Measurements from ENCODE around the gene ZNF488.

Gene ZNF488

DNA sequence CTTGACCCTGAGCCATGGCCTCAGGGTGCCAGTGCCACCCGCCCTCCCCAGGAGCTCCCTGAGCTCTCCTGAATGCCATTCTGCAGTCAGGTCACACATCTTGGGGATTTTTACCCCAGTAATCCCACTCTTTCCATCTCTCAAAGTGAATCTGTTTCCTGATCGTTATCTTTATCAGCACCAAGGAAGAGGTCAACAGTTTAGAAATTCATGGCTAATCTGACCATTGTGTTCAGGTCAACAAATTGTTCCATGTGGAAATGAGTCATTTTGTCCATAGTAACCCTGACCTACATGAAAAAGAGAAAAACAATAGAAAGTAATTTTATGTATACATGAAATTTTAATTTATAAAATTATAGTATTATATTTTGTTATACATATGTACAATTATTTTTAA is 28.8 kb upstream of the ZNF488 start:
- Histone ChIP-seq H3K36me3 (ENCODE audit: insufficient read depth, low read length) (no peaks in the 10 kb centered on the region), H3K9me3 (ENCODE audit: low read depth, low read length) (no peaks in the 10 kb centered on the region), H3K4me3 (no peak overlapping the region), H3K9ac (ENCODE audit: insufficient read length) (no peak overlapping the region), H3K27ac (no peak overlapping the region)
- TF ChIP-seq EZH2 (IDR thresholded peaks at IDR 0.05), result no peak
- TF ChIP-seq FOXP2 (optimal IDR thresholded peaks at IDR 0.05; ENCODE audit: control extremely low read depth, extremely low read length, insufficient read depth), result no peak
- TF ChIP-seq POLR2AphosphoS5 (IDR thresholded peaks at IDR 0.05; ENCODE audit: borderline replicate concordance, low read depth, low read length), result no peak
- no peak for DNase-seq (ENCODE audit: low read depth, low spot score)

DNA sequence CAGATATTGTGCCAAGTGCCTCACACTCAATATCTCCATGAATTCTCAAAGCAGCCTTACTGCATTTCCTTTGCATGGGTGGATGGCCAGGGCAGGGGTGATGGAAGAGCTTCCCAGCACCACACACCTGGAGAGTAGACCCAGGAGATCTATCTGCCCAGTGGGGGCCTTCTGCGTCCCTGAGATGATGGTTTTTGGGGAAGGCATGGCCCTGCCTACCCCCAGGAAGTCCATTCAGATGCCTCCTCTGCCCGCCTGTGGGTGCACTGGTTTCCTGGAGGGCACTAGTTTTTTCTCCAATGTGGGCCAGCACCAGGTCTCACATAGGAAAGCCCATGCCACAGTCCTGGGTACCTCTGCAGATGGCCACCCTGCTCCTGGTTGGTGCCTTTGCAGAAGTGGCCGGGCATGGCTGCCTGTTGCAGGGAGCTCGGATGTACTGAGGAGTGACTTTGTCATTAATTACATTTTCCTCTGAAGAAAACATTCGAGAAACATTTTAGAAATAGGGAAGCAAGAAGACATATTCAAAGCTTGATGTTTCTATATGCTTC is 28.2 kb upstream of the ZNF488 start:
- TF ChIP-seq FOXP2 (optimal IDR thresholded peaks at IDR 0.05; ENCODE audit: control extremely low read depth, extremely low read length, insufficient read depth) (no peak), EZH2 (IDR thresholded peaks at IDR 0.05) (no peak)
- DNase-seq (ENCODE audit: low read depth, low spot score), result no peak
- no peak overlapping the region for H3K4me3 ChIP-seq

DNA sequence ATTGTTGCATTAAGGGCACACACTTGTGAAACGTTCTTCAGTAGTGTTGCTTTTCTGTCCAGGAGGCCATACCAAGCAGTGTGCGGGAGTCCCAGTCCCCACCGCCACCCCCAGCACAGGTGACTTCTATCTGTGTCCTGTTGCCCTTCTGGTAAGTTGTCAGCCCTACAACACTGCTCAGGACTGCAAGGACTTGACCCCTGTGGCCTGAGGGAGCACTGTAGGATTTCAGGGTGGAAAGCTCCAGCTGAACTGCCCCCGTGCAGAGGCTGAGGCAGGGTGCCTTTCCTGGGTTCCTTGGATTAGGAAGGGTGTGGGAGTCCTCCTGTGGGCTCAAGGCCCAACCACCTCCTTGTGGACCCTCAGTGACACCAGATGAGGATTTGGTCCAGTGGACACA is 26.8 kb upstream of the ZNF488 start:
- Histone ChIP-seq H3K4me3 (no peak overlapping the region), H3K27ac (no peak overlapping the region), H3K36me3 (ENCODE audit: insufficient read depth, low read length) (no peaks in the 10 kb centered on the region), H3K9ac (ENCODE audit: insufficient read length) (no peak overlapping the region), H3K9me3 (ENCODE audit: low read depth, low read length) (no peaks in the 10 kb centered on the region)
- no peak for DNase-seq (ENCODE audit: low read depth, low spot score)
- TF ChIP-seq POLR2AphosphoS5 (IDR thresholded peaks at IDR 0.05; ENCODE audit: borderline replicate concordance, low read depth, low read length) (no peak), EZH2 (IDR thresholded peaks at IDR 0.05) (no peak), FOXP2 (optimal IDR thresholded peaks at IDR 0.05; ENCODE audit: control extremely low read depth, extremely low read length, insufficient read depth) (no peak)

More for the DNA sequence above, 28.2 kb upstream of the ZNF488 start:
- Histone ChIP-seq H3K36me3 (ENCODE audit: insufficient read depth, low read length) (no peaks in the 10 kb centered on the region), H3K9me3 (ENCODE audit: low read depth, low read length) (no peaks in the 10 kb centered on the region), H3K9ac (ENCODE audit: insufficient read length) (no peak overlapping the region), H3K27ac (no peak overlapping the region)

DNA sequence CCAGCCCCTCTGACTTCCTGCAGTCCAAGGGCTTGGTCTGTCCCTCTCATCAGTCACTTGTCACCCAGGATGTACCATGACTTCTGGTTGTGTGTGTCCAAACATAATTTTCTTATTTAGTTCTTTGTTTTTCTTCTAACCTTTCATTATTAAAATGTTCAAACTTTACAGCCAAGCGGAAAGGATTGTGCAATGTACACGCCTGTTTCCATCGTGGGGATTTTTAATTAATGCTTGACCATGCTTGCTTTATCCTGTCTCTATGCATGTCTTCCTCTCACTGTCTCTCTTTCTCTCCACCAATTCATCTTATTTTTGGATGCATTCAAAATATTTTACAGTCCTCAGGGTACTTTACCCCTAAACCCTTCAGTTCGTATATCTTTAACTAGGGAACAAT is 26.2 kb upstream of the ZNF488 start:
- no peak overlapping the region for H3K9ac ChIP-seq (ENCODE audit: insufficient read length)
- H3K27ac ChIP-seq, result no peak overlapping the region
- no peaks in the 10 kb centered on the region for H3K36me3 ChIP-seq (ENCODE audit: insufficient read depth, low read length)
- no peak for DNase-seq (ENCODE audit: low read depth, low spot score)
- TF ChIP-seq EZH2 (IDR thresholded peaks at IDR 0.05), result no peak
- TF ChIP-seq FOXP2 (optimal IDR thresholded peaks at IDR 0.05; ENCODE audit: control extremely low read depth, extremely low read length, insufficient read depth), result no peak
- no peak for TF ChIP-seq POLR2AphosphoS5 (IDR thresholded peaks at IDR 0.05; ENCODE audit: borderline replicate concordance, low read depth, low read length)
- H3K4me3 ChIP-seq, result no peak overlapping the region
- H3K9me3 ChIP-seq (ENCODE audit: low read depth, low read length), result no peaks in the 10 kb centered on the region

DNA sequence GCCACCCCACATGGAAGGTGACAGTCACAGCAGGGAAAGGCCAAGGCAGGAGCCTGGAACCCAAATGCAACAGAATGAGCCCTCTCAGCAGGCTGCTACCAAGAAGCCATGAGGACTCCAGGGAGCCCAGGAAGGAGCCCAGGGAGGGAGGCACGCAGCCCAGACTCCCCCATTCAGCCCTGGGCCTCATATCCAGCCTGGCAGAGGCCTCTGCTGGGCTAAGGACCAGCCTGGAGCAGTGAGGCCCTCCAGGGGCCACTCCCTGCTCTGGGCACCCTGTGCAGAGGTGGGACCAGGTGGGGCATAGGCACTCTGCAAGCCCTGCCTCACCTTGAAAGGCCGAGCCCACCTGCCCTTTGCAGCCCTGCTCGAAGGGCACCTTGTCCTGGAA is 25.8 kb upstream of the ZNF488 start:
- Histone ChIP-seq H3K27ac (no peak overlapping the region), H3K9ac (ENCODE audit: insufficient read length) (no peak overlapping the region), H3K9me3 (ENCODE audit: low read depth, low read length) (no peaks in the 10 kb centered on the region), H3K36me3 (ENCODE audit: insufficient read depth, low read length) (no peaks in the 10 kb centered on the region), H3K4me3 (no peak overlapping the region)
- no peak for DNase-seq (ENCODE audit: low read depth, low spot score)
- TF ChIP-seq POLR2AphosphoS5 (IDR thresholded peaks at IDR 0.05; ENCODE audit: borderline replicate concordance, low read depth, low read length), result no peak
- TF ChIP-seq EZH2 (IDR thresholded peaks at IDR 0.05), result no peak
- TF ChIP-seq FOXP2 (optimal IDR thresholded peaks at IDR 0.05; ENCODE audit: control extremely low read depth, extremely low read length, insufficient read depth), result no peak

DNA sequence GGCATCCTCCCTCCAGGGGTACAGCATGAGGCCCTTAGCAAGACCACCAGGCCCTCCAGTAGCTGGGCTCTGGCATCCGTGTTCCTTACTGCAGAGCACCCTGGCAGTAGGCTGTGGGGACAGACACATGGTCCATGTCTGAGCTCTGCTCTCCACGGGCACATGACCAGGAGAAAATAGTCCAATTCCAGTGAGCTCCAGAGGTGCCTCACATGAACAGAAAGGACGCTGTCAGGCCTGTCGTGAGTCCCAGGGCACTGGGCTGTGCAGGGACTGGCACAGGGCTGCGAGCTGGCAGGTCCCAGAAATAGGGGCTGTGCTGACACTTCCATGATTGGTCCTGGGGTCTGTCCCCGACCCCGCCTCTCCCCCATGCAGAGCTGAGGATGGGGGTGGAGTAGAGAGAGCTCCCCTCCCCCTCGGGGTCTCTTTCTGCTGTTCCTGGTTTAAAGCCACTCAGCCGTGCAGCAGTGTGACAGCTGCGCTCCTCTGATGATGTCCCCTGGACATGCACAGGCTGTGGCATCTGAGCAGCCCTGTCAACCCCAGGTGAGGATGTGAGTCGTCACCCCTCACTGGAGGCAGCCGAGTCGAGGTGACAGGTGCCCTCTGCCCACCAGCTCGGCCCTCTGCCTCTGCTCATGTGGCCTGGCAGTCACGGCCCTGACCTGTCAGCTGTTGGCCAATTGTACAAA is 25.2 kb upstream of the ZNF488 start:
- H3K9ac ChIP-seq (ENCODE audit: insufficient read length), result no peak overlapping the region
- TF ChIP-seq EZH2 (IDR thresholded peaks at IDR 0.05) (no peak), FOXP2 (optimal IDR thresholded peaks at IDR 0.05; ENCODE audit: control extremely low read depth, extremely low read length, insufficient read depth) (no peak), POLR2AphosphoS5 (IDR thresholded peaks at IDR 0.05; ENCODE audit: borderline replicate concordance, low read depth, low read length) (no peak)
- no peak overlapping the region for H3K27ac ChIP-seq
- DNase-seq (ENCODE audit: low read depth, low spot score), result no peak
- H3K36me3 ChIP-seq (ENCODE audit: insufficient read depth, low read length), result no peaks in the 10 kb centered on the region
- no peak overlapping the region for H3K4me3 ChIP-seq
- H3K9me3 ChIP-seq (ENCODE audit: low read depth, low read length), result no peaks in the 10 kb centered on the region

DNA sequence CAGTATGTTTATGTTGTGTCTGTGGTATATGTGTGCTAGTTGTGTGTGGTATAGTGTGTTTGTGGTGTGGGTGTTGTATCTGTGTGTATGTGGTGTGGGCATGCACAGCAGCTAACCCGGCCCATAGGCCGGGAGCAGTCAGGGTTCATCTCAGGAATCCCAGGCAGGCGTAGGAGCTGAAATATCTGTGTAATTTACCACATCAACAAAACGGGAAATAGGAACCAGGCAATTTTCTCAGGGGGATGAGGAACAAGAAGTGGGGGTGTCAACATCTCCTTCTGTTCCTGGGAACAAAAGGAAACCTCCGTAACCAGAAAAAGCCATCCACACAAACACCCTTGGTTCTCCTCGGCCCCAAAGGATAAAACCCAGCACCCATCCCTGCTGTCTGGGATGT is 24.5 kb upstream of the ZNF488 start:
- no peak for TF ChIP-seq EZH2 (IDR thresholded peaks at IDR 0.05)
- TF ChIP-seq POLR2AphosphoS5 (IDR thresholded peaks at IDR 0.05; ENCODE audit: borderline replicate concordance, low read depth, low read length), result no peak
- Histone ChIP-seq H3K36me3 (ENCODE audit: insufficient read depth, low read length) (no peaks in the 10 kb centered on the region), H3K9me3 (ENCODE audit: low read depth, low read length) (no peaks in the 10 kb centered on the region), H3K9ac (ENCODE audit: insufficient read length) (no peak overlapping the region), H3K27ac (no peak overlapping the region), H3K4me3 (no peak overlapping the region)
- DNase-seq (ENCODE audit: low read depth, low spot score), result no peak

DNA sequence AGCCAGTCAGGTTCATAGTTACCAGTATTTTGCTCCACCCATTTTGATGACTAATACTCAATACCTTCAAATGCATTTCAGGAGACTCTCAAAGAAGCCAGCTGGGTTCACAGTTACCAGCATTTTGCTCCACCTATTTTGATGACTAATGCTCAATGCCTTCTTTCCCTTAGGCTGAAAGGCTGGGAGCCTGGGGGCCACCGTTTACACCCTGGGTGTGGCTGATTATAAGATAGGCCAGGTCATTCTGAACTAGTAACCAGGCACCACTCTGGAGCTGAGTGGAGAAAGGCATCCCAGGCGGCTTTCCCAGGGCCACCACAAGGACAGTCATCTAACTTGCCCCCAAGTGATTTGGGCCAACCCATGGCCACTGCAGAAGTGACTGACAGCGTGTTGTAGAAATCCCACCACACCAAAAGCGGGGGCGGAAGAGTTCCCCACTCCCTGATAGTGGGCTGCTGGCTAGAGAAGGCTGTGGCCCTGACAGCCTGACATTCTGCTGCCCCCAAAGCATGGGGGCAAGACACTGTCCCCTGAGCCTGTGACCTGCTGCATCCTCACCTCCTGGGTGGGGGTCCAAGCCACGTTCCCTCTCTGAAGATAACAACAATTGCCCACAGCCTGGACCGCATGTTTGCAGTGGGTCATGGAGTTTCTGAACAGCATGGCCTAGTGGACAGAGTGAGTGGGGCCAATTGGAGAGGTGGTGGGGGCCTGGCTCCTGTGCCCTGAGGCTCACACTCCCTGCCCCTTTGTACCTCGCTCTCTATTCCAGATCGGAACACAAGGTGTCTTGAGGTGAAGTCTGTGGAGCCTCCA is 23.0 kb upstream of the ZNF488 start:
- Histone ChIP-seq H3K9ac (ENCODE audit: insufficient read length) (no peak overlapping the region), H3K36me3 (ENCODE audit: insufficient read depth, low read length) (no peaks in the 10 kb centered on the region), H3K27ac (no peak overlapping the region), H3K4me3 (no peak overlapping the region), H3K9me3 (ENCODE audit: low read depth, low read length) (no peaks in the 10 kb centered on the region)
- TF ChIP-seq FOXP2 (optimal IDR thresholded peaks at IDR 0.05; ENCODE audit: control extremely low read depth, extremely low read length, insufficient read depth), result no peak
- TF ChIP-seq POLR2AphosphoS5 (IDR thresholded peaks at IDR 0.05; ENCODE audit: borderline replicate concordance, low read depth, low read length), result no peak
- TF ChIP-seq EZH2 (IDR thresholded peaks at IDR 0.05), result no peak
- DNase-seq (ENCODE audit: low read depth, low spot score), result no peak

Data from SK-N-MC (cell line).